Heart right ventricle (tissue), 16 donors: ENCODE results near the gene JOSD2. TPM values are rescaled to one million over a fixed set of nuclear protein-coding genes. Genes with fewer than 3 reads are reported as not detected.

Experiments used
- ATAC-seq, 8 donors: fragments of 200-7000 bp; cut with Tn5 transposase; one replicate each; pipeline ENCODE4 v1.9.1; 2020; ENCODE audit warnings: mild to moderate bottlenecking in 8 of 8, moderate library complexity in 8 of 8, moderate number of reproducible peaks in 1 of 8
- DNase-seq, 2 donors: peaks; one replicate each; pipeline ENCODE4 v3.0.0-alpha.2; 2020
- H3K27ac ChIP-seq, 10 donors: fragments of 200-600 bp; sonication (generic) in 2 of 10; one replicate each; pipeline versions ENCODE4 v1.5.0 to v1.8.0; 2020 to 2022; ENCODE audit warnings: mild to moderate bottlenecking in 3 of 10
- H3K27me3 ChIP-seq, 7 donors: fragments of 200-600 bp; one replicate each; pipeline ENCODE4 v1.8.0; 2021 to 2022; ENCODE audit warnings: mild to moderate bottlenecking in 2 of 7
- H3K36me3 ChIP-seq, 9 donors: fragments of 200-600 bp; sonication (generic) in 1 of 9; one replicate each; pipeline versions ENCODE4 v1.5.0 to v1.8.0; 2020 to 2022; ENCODE audit warnings: mild to moderate bottlenecking in 2 of 9
- H3K4me1 ChIP-seq, 9 donors: fragments of 200-600 bp; sonication (generic) in 1 of 9; one replicate each; pipeline versions ENCODE4 v1.5.0 to v1.8.0; 2020 to 2022; ENCODE audit warnings: mild to moderate bottlenecking in 4 of 9
- H3K4me3 ChIP-seq, 10 donors: fragments of 200-600 bp; sonication (generic) in 2 of 10; one replicate each; pipeline versions ENCODE4 v1.5.0 to v1.8.0; 2020 to 2022; ENCODE audit warnings: mild to moderate bottlenecking in 7 of 10, moderate library complexity in 2 of 10
- H3K9me3 ChIP-seq, 11 donors: fragments of 200-600 bp in 10 of 11; sonication (generic) in 2 of 11; one replicate each; pipeline versions ENCODE4 v1.5.0 to v1.8.0; 2013 to 2022; ENCODE audit warnings: mild to moderate bottlenecking in 2 of 11, control low read depth in 1 of 11, moderate library complexity in 1 of 11
- WGBS, 2 donors: extraction: QIAGEN DNeasy Blood & Tissue Kit; methylation state at CpG; one replicate each; pipeline ENCODE4 v1.1.7; 2013; ENCODE audit warnings: inconsistent platforms in 1 of 2; 5-methylcytosine and 5-hydroxymethylcytosine counted together
- intact Hi-C, 10 donors: fragments of 100-400 bp; cut with DNase I; formaldehyde crosslinking; loops; one replicate each; pipeline versions ENCODE4 v1.11.1 to v1.14.2; 2022
- polyA plus RNA-seq, 2 donors: library from polyadenylated mRNA; stranded (reverse); fragments of 200-250 nt; gene quantifications; one replicate each; pipeline ENCODE4 v1.2.3, GENCODE V29; 2013
- total RNA-seq, 10 donors: library from RNA; stranded (reverse); fragmentation: NEBNext Ultra II Directional in 3 of 10; extraction: Animal tissue kit (Norgen Biotek cat#: 25700) in 3 of 10; gene quantifications; one replicate each; pipeline versions ENCODE4 v1.2.1 to v1.2.4, GENCODE V29; 2021 to 2023
- TF ChIP-seq, protein P1 (sequence below), 9 donors: fragments of 200-600 bp; sonication (generic) in 2 of 9; IDR thresholded peaks; one replicate each; pipeline versions ENCODE4 v1.5.0 to v1.8.0; 2021 to 2022; ENCODE audit warnings: antibody characterized with exemption in 9 of 9, mild to moderate bottlenecking in 5 of 9, moderate library complexity in 1 of 9
- donor health status: Arrhythmogenic right ventricular cardiomyopathy.
- donor health status: ischemic (EF 13 %, LVEDD 7.1; RV severe dilation, severe dysfunction).
- donor health status: healthy with polysubstance abuse.
- donor health status: DM: no; HTN: yes; CAD: no.
- donor health status: DM: no; HTN: no; CAD: no.
- donor health status: ischemic (EF 25% LVEDD 6.9; RV normal size, moderate dysfunction).
- donor health status: ischemic (EF 25% LVEDD 5.7; RV mildly dilated, moderate dysfunction).
- donor health status: healthy.
- donor health status: DM: yes; HTN: yes; CAD: no.
- donor health status: Ischemic cardiomyopathy.
- donor health status: ischemic (EF 35%, LVEDD 5.7; RV mildly dilated, moderate dysfunction).
- donor health status: nonischemic (EF 11% LVEDD 7.7; RV severe dilation, severe dysfunction).
- donor health status: DM: yes; HTN: yes; CAD: no.
- donor health status: PGD.
- donor health status: ischemic (EF 29% LVEDD 5.4; RV normal size, mild dysfunction).
- donor health status: nonischemic (EF 23%, LVEDD 6.1; RV moderate dilation, normal function).

Gene JOSD2
- total and polyA plus RNA-seq, 12 donors = 13.3 to 69.6 (median 31.0) TPM

DNA sequence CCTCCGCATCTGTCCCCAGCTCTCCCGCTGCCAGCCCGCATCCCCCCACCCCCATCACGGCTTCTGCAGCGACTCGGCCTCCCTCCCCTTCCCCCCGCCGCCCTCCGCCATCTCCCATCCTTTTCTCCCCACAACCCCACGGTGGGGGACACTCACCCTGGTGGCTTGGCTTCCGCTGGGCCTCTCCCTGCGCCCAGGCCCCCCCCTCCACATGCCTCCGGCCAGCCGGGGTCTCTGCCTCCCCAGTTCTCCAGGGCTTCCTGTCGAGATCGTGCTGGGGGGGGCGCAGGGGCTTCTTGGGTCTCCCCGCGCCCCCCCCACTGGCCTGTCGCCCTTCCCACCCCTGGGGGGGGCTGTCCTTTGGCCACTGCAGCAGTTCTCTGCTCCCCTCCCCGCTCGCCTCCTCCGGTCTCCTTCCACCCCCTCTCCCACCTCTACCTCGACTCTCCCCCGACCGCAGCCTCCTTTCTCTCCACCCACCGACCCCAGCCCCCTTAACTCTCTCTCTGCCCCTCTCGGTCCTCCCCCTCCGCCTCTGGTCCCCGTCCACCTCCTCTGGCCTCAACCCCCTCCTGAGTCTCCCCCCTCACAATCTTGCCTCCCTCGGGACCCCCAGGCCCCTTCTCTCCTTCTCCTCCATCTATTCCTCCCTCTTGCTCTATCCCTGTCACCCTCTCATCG is 40.2 kb upstream of the JOSD2 start:
- TF ChIP-seq, protein P1, sequence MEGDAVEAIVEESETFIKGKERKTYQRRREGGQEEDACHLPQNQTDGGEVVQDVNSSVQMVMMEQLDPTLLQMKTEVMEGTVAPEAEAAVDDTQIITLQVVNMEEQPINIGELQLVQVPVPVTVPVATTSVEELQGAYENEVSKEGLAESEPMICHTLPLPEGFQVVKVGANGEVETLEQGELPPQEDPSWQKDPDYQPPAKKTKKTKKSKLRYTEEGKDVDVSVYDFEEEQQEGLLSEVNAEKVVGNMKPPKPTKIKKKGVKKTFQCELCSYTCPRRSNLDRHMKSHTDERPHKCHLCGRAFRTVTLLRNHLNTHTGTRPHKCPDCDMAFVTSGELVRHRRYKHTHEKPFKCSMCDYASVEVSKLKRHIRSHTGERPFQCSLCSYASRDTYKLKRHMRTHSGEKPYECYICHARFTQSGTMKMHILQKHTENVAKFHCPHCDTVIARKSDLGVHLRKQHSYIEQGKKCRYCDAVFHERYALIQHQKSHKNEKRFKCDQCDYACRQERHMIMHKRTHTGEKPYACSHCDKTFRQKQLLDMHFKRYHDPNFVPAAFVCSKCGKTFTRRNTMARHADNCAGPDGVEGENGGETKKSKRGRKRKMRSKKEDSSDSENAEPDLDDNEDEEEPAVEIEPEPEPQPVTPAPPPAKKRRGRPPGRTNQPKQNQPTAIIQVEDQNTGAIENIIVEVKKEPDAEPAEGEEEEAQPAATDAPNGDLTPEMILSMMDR (IDR thresholded peaks at IDR 0.05) = no peak
- intact Hi-C loops = no loop called here
- Histone ChIP-seq H3K27me3 (peaks cover 0 to 90% (median 63%) of the 10 kb centered on the region in 7 donors), H3K4me3 (peak overlapping the region in 6 of 10 donors; percentile 3 to 34 (median 16)), H3K4me1 (peaks cover 0 to 6% (median 2%) of the 10 kb centered on the region in 9 donors), H3K27ac (no peak overlapping the region), H3K9me3 (no peaks in the 10 kb centered on the region), H3K36me3 (no peaks in the 10 kb centered on the region)
- WGBS, 2 donors = 18 to 19% methylated on average over 28 to 32 of the region's 32 CpGs
- DNase-seq = no peak
- no peak for ATAC-seq

DNA sequence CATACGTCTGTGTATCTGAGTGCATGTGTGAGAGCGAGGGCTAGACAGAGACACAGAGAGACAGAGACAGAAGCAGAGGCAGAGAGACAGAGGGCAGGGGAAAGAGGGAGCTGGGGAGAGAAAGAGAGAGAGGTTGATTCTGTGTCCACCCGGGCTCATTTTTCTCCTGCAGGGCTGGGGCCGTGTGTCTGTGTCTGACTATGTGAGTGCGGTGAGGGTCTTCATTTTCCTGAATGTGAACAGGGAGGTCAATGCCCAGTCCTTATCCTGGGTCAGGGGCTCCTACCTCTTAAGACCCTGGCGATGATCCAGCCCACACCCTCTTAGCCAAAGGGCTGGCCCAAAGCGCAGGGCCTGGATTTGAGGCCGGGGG is 39.6 kb upstream of the JOSD2 start:
- DNase-seq = no peak
- Histone ChIP-seq H3K9me3 (no peaks in the 10 kb centered on the region), H3K36me3 (no peaks in the 10 kb centered on the region), H3K4me1 (no peaks in the 10 kb centered on the region), H3K4me3 (peak overlapping the region in 5 of 10 donors; percentile 3 to 34 (median 17)), H3K27ac (no peak overlapping the region), H3K27me3 (peaks cover 0 to 85% (median 57%) of the 10 kb centered on the region in 7 donors)
- ATAC-seq = no peak
- TF ChIP-seq, protein P1 (IDR thresholded peaks at IDR 0.05) = no peak
- intact Hi-C loops = no loop called here
- 56 to 58% methylated on average over 8 of the region's 8 CpGs for WGBS, 2 donors

DNA sequence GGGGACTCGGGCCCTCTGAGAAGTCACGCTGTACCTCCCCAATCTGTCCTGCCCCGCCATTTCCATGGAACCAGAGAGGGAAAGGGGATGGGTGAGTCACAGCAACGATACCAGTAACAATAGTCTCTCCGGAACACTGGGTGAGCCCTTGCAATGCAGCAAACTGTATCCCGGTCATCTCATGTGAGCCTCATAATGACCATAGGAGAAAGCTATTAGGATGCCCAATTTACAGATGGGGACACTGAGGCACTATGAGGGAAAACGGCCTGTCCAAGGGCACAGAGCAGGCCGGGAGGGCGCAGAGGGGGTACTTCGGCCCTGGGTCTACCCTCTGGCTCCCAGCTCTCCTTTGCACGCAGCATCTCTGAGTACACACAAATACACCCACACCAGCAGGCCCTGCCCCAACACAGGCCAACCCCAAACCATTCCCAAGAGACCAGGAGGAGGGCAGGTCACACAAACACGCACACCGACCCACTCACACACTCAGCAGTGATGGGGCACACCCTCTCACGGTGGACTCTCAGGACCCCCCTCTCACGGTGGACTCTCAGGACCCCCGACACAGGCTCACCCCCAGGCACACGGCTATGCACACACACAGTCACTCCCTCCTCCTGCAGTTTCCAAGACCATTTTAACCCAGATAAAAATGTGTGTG is 39.1 kb upstream of the JOSD2 start:
- TF ChIP-seq, protein P1 (IDR thresholded peaks at IDR 0.05) = no peak
- Histone ChIP-seq H3K27me3 (peaks cover 0 to 80% (median 53%) of the 10 kb centered on the region in 7 donors), H3K4me3 (peak overlapping the region in 1 of 10 donors; percentile 32), H3K36me3 (no peaks in the 10 kb centered on the region), H3K9me3 (no peaks in the 10 kb centered on the region), H3K27ac (no peak overlapping the region), H3K4me1 (no peaks in the 10 kb centered on the region)
- intact Hi-C loops = loop anchor here in 1 of 10 donors (10.0 kb wide), 1 partner anchor 235 kb away; no protein-coding TSS in a partner anchor
- no peak for DNase-seq
- no peak for ATAC-seq
- WGBS, 2 donors = 72 to 78% methylated on average over 17 of the region's 17 CpGs

DNA sequence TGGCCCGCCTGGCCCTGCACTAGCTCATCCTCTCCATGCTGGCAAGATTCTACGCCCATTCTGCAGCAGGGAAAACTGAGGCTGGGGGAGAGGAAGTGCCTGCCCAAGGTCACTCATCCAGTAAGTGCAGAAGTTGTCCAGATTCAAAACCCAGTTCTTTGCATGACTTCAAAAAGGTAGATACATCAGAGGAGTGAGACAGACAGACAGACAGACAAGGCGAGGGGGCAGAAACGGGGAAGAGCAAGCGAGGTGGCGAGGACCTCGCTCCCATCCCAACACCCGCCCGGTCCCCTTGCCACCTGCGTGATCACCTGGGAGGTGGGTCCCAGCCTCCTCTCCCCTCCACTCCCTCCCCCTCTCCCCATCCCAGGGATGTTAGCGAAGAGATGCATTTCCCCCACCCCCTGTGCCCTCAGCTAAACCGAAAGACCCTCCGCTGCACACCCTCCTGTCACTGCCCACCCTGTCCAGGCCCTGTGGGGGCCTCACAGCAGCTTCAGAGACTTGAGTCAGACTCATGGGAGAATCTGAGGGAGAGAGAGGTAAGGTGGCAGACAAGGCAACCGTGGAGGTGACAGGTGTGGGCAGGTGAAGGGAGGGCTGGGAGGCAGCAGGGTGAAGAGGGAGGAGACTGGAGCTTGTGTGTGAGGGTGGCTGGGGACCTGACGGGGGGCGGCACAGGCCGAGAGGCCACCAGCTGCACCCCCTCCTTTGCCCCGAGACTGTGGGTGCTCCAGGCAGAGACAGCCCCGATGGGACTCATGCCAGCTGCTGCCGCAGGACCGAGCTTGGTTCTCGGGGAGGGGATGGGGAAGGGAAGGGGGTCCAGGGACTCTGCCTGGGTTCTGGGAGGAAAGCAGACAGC is 38.3 kb upstream of the JOSD2 start:
- H3K36me3 ChIP-seq = no peaks in the 10 kb centered on the region

More for the DNA sequence above, 38.3 kb upstream of the JOSD2 start:
- Histone ChIP-seq H3K9me3 (no peaks in the 10 kb centered on the region), H3K4me3 (no peak overlapping the region), H3K27ac (no peak overlapping the region), H3K27me3 (peaks cover 0 to 72% (median 45%) of the 10 kb centered on the region in 7 donors), H3K4me1 (no peaks in the 10 kb centered on the region)
- no peak for ATAC-seq
- WGBS, 2 donors = 82 to 83% methylated on average over 20 to 22 of the region's 22 CpGs
- DNase-seq = no peak
- intact Hi-C loops = loop anchor here in 1 of 10 donors (10.0 kb wide), 1 partner anchor 236 kb away; no protein-coding TSS in a partner anchor
- TF ChIP-seq, protein P1 (IDR thresholded peaks at IDR 0.05) = no peak
